H9 (cell line): ENCODE results near the gene MTCL1. TPM values are rescaled to one million over a fixed set of nuclear protein-coding genes. Genes with fewer than 3 reads are reported as not detected.

Experiments
- DNase-seq: peaks from one replicate; pipeline ENCODE4 v3.0.0-alpha.2; 2017
- H2AFZ ChIP-seq: one replicate; pipeline ENCODE4 v1.6.1; 2013; ENCODE audit warnings: mild to moderate bottlenecking, low read length, control low read depth, moderate library complexity
- H2AK5ac ChIP-seq: 2 replicates; pipeline ENCODE4 v1.6.1; 2013; ENCODE audit warnings: low read length, control low read depth, mixed read lengths; ENCODE audit not compliant: insufficient read length
- H2BK120ac ChIP-seq: one replicate; pipeline ENCODE4 v1.6.1; 2013; ENCODE audit warnings: low read depth, mild to moderate bottlenecking, low read length, control low read depth, inconsistent platforms; ENCODE audit not compliant: poor library complexity, severe bottlenecking
- H2BK12ac ChIP-seq: 2 replicates; pipeline ENCODE4 v1.6.1; 2013; ENCODE audit warnings: low read length, control low read depth, mixed read lengths, low read depth; ENCODE audit not compliant: insufficient read length
- H2BK15ac ChIP-seq: 2 replicates; pipeline ENCODE4 v1.6.1; 2013; ENCODE audit warnings: low read depth, low read length, control low read depth
- H2BK20ac ChIP-seq: one replicate; pipeline ENCODE4 v1.6.1; 2013; ENCODE audit warnings: low read depth, mild to moderate bottlenecking, low read length, control low read depth, inconsistent platforms; ENCODE audit not compliant: poor library complexity, severe bottlenecking
- H2BK5ac ChIP-seq: 2 replicates; pipeline ENCODE4 v1.6.1; 2013; ENCODE audit warnings: low read length, control low read depth, mixed read lengths; ENCODE audit not compliant: insufficient read length
- H3K14ac ChIP-seq: 2 replicates; pipeline ENCODE4 v1.6.1; 2013; ENCODE audit warnings: low read length, control low read depth; ENCODE audit not compliant: insufficient read depth
- H3K18ac ChIP-seq: 2 replicates; pipeline ENCODE4 v1.6.1; 2013; ENCODE audit warnings: low read depth, mild to moderate bottlenecking, mixed read lengths, low read length, control low read depth; ENCODE audit not compliant: insufficient read length
- H3K23ac ChIP-seq: 2 replicates; pipeline ENCODE4 v1.6.1; 2013; ENCODE audit warnings: low read length, control low read depth, mixed read lengths, low read depth; ENCODE audit not compliant: insufficient read length
- H3K23me2 ChIP-seq: 2 replicates; pipeline ENCODE4 v1.6.1; 2013; ENCODE audit warnings: low read depth, mild to moderate bottlenecking, mixed read lengths, low read length, control low read depth; ENCODE audit not compliant: insufficient read length, poor library complexity, severe bottlenecking
- H3K27ac ChIP-seq: 2 replicates; pipeline ENCODE4 v1.5.1; 2013; ENCODE audit warnings: low read length, control low read depth, mixed read lengths, low read depth; ENCODE audit not compliant: insufficient read length
- H3K27me3 ChIP-seq: 2 replicates; pipeline ENCODE4 v1.6.1; 2013; ENCODE audit warnings: low read length, control low read depth, inconsistent platforms; ENCODE audit not compliant: insufficient read depth
- H3K4ac ChIP-seq: 2 replicates; pipeline ENCODE4 v1.6.1; 2013; ENCODE audit warnings: low read depth, mild to moderate bottlenecking, control low read depth, inconsistent platforms, low read length, moderate library complexity
- H3K4me1 ChIP-seq: 2 replicates; pipeline ENCODE4 v1.6.1; 2013; ENCODE audit warnings: low read length, control low read depth, inconsistent platforms; ENCODE audit not compliant: insufficient read depth
- H3K4me2 ChIP-seq: 2 replicates; pipeline ENCODE4 v1.6.1; 2013; ENCODE audit warnings: low read length, control low read depth, mixed read lengths; ENCODE audit not compliant: insufficient read length, insufficient read depth
- H3K56ac ChIP-seq: 2 replicates; pipeline ENCODE4 v1.6.1; 2013; ENCODE audit warnings: low read depth, mild to moderate bottlenecking, mixed read lengths, low read length, control low read depth; ENCODE audit not compliant: insufficient read length
- H3K79me1 ChIP-seq: 2 replicates; pipeline ENCODE4 v1.6.1; 2013; ENCODE audit warnings: low read depth, mild to moderate bottlenecking, moderate library complexity, low read length, control low read depth, inconsistent platforms; ENCODE audit not compliant: insufficient read depth, poor library complexity, severe bottlenecking
- H3K79me2 ChIP-seq: 2 replicates; pipeline ENCODE4 v1.6.1; 2013; ENCODE audit warnings: low read length, control low read depth, inconsistent platforms; ENCODE audit not compliant: insufficient read depth
- H3K9ac ChIP-seq: 2 replicates; pipeline ENCODE4 v1.6.1; 2013; ENCODE audit warnings: low read length, control low read depth, mixed read lengths; ENCODE audit not compliant: insufficient read length; ENCODE audit errors: extremely low read depth
- H3K9me3 ChIP-seq: one replicate; pipeline ENCODE4 v1.6.1; 2013; ENCODE audit warnings: low read depth, low read length, inconsistent platforms; ENCODE audit not compliant: control insufficient read depth
- H3T11ph ChIP-seq: one replicate; pipeline ENCODE4 v1.6.1; 2013; ENCODE audit warnings: mild to moderate bottlenecking, low read length, control low read depth, inconsistent platforms
- H4K20me1 ChIP-seq: one replicate; pipeline ENCODE4 v1.6.1; 2013; ENCODE audit not compliant: control insufficient read depth, insufficient read length, insufficient read depth
- H4K5ac ChIP-seq: 2 replicates; pipeline ENCODE4 v1.6.1; 2013; ENCODE audit warnings: low read depth, mild to moderate bottlenecking, mixed read lengths, low read length, control low read depth; ENCODE audit not compliant: insufficient read length
- H4K8ac ChIP-seq: replicated peaks from 2 replicates; pipeline ENCODE4 v1.6.1; 2013; ENCODE audit warnings: low read length, control low read depth, mixed read lengths, low read depth; ENCODE audit not compliant: insufficient read length
- H4K91ac ChIP-seq: 2 replicates; pipeline ENCODE4 v1.6.1; 2013; ENCODE audit warnings: low read depth, mild to moderate bottlenecking, moderate library complexity, mixed read lengths, low read length, control low read depth; ENCODE audit not compliant: insufficient read length
- H3K27ac Mint-ChIP-seq, 3 experiments: 2 replicates in 2 of 3; 3 replicates in 1 of 3; pipeline ENCODE4 v1.8.0; 2020 to 2021; ENCODE audit warnings: mixed read lengths in 3 of 3, mild to moderate bottlenecking in 1 of 3, moderate library complexity in 1 of 3
- H3K27me3 Mint-ChIP-seq: 2 replicates; pipeline ENCODE4 v1.8.0; 2021; ENCODE audit warnings: low read depth, mild to moderate bottlenecking, moderate library complexity, mixed read lengths
- H3K36me3 Mint-ChIP-seq, 3 experiments: 2 replicates in 2 of 3; 3 replicates in 1 of 3; pipeline ENCODE4 v1.8.0; 2020 to 2021; ENCODE audit warnings: low read depth in 3 of 3, mixed read lengths in 3 of 3; ENCODE audit not compliant: insufficient read depth in 1 of 3
- H3K4me1 Mint-ChIP-seq, 2 experiments: 2 replicates each; pipeline ENCODE4 v1.8.0; 2020; ENCODE audit warnings: mixed read lengths in 2 of 2
- H3K4me3 Mint-ChIP-seq, 2 experiments: 2 replicates in 1 of 2; 3 replicates in 1 of 2; pipeline ENCODE4 v1.8.0; 2020 to 2021; ENCODE audit warnings: mild to moderate bottlenecking in 2 of 2, mixed read lengths in 2 of 2, moderate library complexity in 1 of 2
- H3K9me3 Mint-ChIP-seq, 2 experiments: 2 replicates in 1 of 2; 3 replicates in 1 of 2; pipeline ENCODE4 v1.8.0; 2020; ENCODE audit warnings: mild to moderate bottlenecking in 2 of 2, mixed read lengths in 2 of 2, moderate library complexity in 1 of 2
- WGBS: extraction: QIAGEN DNeasy Blood & Tissue Kit; methylation state at CpG from one replicate; pipeline ENCODE4 v1.1.7; 2013; ENCODE audit warnings: missing lambda C conversion rate, low lambda C conversion rate, mixed read lengths; ENCODE audit not compliant: insufficient read length; ENCODE audit errors: extremely low coverage; 5-methylcytosine and 5-hydroxymethylcytosine counted together
- total RNA-seq: library from RNA; stranded (reverse); gene quantifications from 2 replicates; pipeline ENCODE4 v1.2.1, GENCODE V29; 2021
- TF ChIP-seq, protein P1 (sequence below): fragments of 200-600 bp; sonication (generic); conservative IDR thresholded peaks from 3 replicates; pipeline ENCODE4 v1.8.0; 2021; ENCODE audit warnings: antibody characterized with exemption, mild to moderate bottlenecking

MTCL1 gene
- total RNA-seq, 1 experiment from 2014 or later: 50.7 TPM

DNA sequence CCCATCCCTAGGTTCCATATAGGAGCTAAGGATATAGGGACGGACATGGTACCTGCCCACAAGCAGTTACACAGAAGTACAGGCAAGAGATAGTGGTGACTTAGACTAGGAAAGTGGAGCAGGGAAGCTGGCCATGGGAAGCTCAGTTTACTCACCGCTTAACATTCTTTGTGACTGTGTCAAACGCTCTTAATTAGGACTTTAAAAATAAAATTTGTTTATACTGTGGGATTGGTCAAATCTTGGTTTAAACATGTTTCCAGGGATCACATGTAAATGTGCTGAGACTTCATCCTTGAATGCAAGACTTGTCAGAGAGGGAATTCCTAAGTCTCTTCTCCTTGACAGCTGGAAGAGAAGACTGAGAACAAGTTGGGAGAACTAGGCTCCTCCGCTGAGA lies 107.3 kb downstream of the MTCL1 start:
- no peak overlapping the region for H2BK12ac ChIP-seq
- H4K20me1 ChIP-seq: no peaks in the 10 kb centered on the region
- Mint-ChIP-seq H3K36me3 (peaks cover 40 to 76% (median 70%) of the 10 kb centered on the region in 3 experiments; a peak in 6 of 7 replicates), H3K27ac (peak overlapping the region in 2 of 3 experiments; percentile 21 to 73; a peak in 1 of 7 replicates), H3K27me3 (no peaks in the 10 kb centered on the region), H3K4me1 (no peaks in the 10 kb centered on the region), H3K4me3 (no peak overlapping the region), H3K9me3 (no peaks in the 10 kb centered on the region)
- no peak overlapping the region for H2BK120ac ChIP-seq
- H3K56ac ChIP-seq: no peak overlapping the region
- H3K18ac ChIP-seq: no peak overlapping the region
- H3K79me2 ChIP-seq: no peaks in the 10 kb centered on the region
- no peak overlapping the region for H2BK20ac ChIP-seq
- WGBS: no CpG with 5 or more reads among the region's 4 CpGs
- no peak overlapping the region for H3T11ph ChIP-seq
- no peak overlapping the region for H4K8ac ChIP-seq
- no peak overlapping the region for H3K4ac ChIP-seq
- no peak overlapping the region for H3K23ac ChIP-seq
- H2BK5ac ChIP-seq: no peak overlapping the region
- no peak overlapping the region for H3K4me2 ChIP-seq
- no peak for DNase-seq
- no peak overlapping the region for H2BK15ac ChIP-seq
- no peak overlapping the region for H3K14ac ChIP-seq
- H3K79me1 ChIP-seq: no peaks in the 10 kb centered on the region
- no peaks in the 10 kb centered on the region for H3K9me3 ChIP-seq
- no peak overlapping the region for H4K5ac ChIP-seq
- no peak overlapping the region for H3K27ac ChIP-seq
- no peaks in the 10 kb centered on the region for H3K4me1 ChIP-seq
- no peaks in the 10 kb centered on the region for H3K27me3 ChIP-seq
- no peaks in the 10 kb centered on the region for H3K23me2 ChIP-seq
- H4K91ac ChIP-seq: no peak overlapping the region
- TF ChIP-seq, protein P1, sequence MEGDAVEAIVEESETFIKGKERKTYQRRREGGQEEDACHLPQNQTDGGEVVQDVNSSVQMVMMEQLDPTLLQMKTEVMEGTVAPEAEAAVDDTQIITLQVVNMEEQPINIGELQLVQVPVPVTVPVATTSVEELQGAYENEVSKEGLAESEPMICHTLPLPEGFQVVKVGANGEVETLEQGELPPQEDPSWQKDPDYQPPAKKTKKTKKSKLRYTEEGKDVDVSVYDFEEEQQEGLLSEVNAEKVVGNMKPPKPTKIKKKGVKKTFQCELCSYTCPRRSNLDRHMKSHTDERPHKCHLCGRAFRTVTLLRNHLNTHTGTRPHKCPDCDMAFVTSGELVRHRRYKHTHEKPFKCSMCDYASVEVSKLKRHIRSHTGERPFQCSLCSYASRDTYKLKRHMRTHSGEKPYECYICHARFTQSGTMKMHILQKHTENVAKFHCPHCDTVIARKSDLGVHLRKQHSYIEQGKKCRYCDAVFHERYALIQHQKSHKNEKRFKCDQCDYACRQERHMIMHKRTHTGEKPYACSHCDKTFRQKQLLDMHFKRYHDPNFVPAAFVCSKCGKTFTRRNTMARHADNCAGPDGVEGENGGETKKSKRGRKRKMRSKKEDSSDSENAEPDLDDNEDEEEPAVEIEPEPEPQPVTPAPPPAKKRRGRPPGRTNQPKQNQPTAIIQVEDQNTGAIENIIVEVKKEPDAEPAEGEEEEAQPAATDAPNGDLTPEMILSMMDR: no peak
- H2AFZ ChIP-seq: no peak overlapping the region
- no peak overlapping the region for H2AK5ac ChIP-seq
- no peak overlapping the region for H3K9ac ChIP-seq
